Activated T-helper 17 cell treated with anti-CD3 and anti-CD28 coated beads, Interleukin-2, amount 50 U/mL, for 72 hours (primary cell): Measurements from ENCODE around the gene SURF2. TPM values are rescaled to one million over a fixed set of nuclear protein-coding genes. Genes with fewer than 3 reads are reported as not detected.

Experiments used
- ATAC-seq: fragments of 150-1000 bp; cut with Tn5 transposase; replicated peaks from 2 replicates; pipeline ENCODE4 v1.10.0; 2021; ENCODE audit warnings: mild to moderate bottlenecking, moderate library complexity
- H3K27ac Mint-ChIP-seq: one replicate; pipeline ENCODE4 v1.8.0; 2022; ENCODE audit warnings: mixed read lengths
- H3K27me3 Mint-ChIP-seq: one replicate; pipeline ENCODE4 v1.8.0; 2022; ENCODE audit warnings: mixed read lengths
- H3K36me3 Mint-ChIP-seq: one replicate; pipeline ENCODE4 v1.8.0; 2022; ENCODE audit warnings: low read depth, mild to moderate bottlenecking, mixed read lengths
- H3K4me1 Mint-ChIP-seq: one replicate; pipeline ENCODE4 v1.8.0; 2022; ENCODE audit warnings: mixed read lengths
- H3K4me3 Mint-ChIP-seq: one replicate; pipeline ENCODE4 v1.8.0; 2022; ENCODE audit warnings: mild to moderate bottlenecking, mixed read lengths
- H3K9me3 Mint-ChIP-seq: one replicate; pipeline ENCODE4 v1.8.0; 2022; ENCODE audit warnings: mixed read lengths
- total RNA-seq, 2 donors: library from RNA; stranded (reverse); gene quantifications; one replicate each; pipeline ENCODE4 v1.2.3, GENCODE V29; 2022

The SURF2 gene
- total RNA-seq, 2 donors from 2014 or later, result 7.0 to 17.3 TPM

DNA sequence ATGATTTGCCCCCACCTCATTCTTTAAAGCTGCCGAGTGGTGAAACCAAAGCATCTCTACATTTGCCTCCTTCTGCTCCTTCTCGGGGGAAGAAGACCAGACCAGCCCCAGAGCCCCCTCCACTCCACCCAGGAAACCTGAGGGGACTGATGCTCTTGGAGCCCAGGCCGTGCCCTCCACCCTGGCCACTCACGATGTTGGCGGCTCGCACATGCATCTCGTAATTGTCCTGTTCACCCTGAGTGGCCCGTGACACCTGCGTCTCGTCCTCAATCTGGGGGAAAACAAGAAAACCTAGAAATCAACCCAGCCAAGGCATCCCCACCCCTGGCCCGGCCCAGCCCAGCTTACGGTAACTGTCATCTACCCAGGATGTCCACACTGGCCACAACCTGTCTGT, 11.4 kb upstream of the SURF2 start:
- peaks cover 22% of the 10 kb centered on the region for H3K4me1 Mint-ChIP-seq
- no peaks in the 10 kb centered on the region for H3K27me3 Mint-ChIP-seq
- H3K36me3 Mint-ChIP-seq, result peaks cover 87% of the 10 kb centered on the region
- H3K4me3 Mint-ChIP-seq, result no peak overlapping the region
- H3K9me3 Mint-ChIP-seq, result no peaks in the 10 kb centered on the region
- no peak for ATAC-seq
- no peak overlapping the region for H3K27ac Mint-ChIP-seq

DNA sequence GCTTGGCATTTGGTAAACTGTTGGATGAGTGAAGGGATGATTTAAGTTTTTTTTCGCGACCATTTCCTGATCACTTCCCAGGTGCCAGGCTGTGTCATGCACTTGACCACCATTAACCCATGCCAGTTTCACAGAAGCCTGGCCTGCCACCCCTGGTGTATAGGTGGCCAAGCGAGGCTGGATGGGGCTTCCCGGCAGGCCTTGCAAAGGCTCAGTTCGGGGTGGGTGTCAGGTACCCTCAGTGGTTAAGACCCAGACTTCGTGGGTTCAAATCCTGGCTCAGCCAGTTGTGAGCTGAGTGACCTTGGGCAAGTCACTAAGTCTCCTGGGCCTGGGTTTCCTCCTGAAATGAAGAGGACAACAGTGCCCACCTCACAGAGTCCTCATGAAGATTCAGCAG, 10.8 kb upstream of the SURF2 start:
- ATAC-seq, result no peak
- no peak overlapping the region for H3K27ac Mint-ChIP-seq
- no peaks in the 10 kb centered on the region for H3K9me3 Mint-ChIP-seq
- H3K27me3 Mint-ChIP-seq, result no peaks in the 10 kb centered on the region
- H3K36me3 Mint-ChIP-seq, result peaks cover 88% of the 10 kb centered on the region
- H3K4me1 Mint-ChIP-seq, result peaks cover 24% of the 10 kb centered on the region
- H3K4me3 Mint-ChIP-seq, result no peak overlapping the region

GRCh38 chr9:133346021-133346785, 10.1 kb upstream of the SURF2 start:
- H3K27me3 Mint-ChIP-seq, result no peaks in the 10 kb centered on the region
- peaks cover 88% of the 10 kb centered on the region for H3K36me3 Mint-ChIP-seq
- peaks cover 24% of the 10 kb centered on the region for H3K4me1 Mint-ChIP-seq
- peak overlapping the region; percentile 93 for H3K4me3 Mint-ChIP-seq
- H3K9me3 Mint-ChIP-seq, result no peaks in the 10 kb centered on the region
- peak overlapping the region; percentile 89 for H3K27ac Mint-ChIP-seq
- ATAC-seq, result no peak

DNA sequence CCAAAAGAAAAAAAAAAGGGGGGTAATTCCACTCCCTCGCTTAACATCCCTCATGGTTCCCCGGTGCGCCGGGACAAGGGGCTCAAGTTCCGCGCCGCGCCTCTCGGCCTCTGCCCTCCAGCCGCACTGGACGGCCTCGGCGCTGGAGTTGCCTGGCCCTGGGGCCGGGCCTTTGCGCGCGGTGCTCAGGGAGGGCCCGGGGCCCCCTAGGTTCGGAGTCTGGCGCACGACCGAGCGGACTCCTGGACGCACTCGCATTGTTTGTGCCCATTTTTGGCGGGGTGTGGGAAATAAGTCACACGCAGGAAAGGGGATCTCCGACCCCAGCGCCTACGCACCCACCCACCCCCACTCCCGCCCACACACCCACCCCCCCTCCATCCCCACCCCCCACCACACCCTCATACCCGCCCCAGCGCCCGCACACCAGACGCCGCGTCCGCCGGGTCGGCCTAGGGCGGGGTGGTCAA, 8.8 kb upstream of the SURF2 start:
- H3K27ac Mint-ChIP-seq, result peak overlapping the region; percentile 99
- ATAC-seq, result peak; percentile 54
- no peaks in the 10 kb centered on the region for H3K27me3 Mint-ChIP-seq
- H3K9me3 Mint-ChIP-seq, result no peaks in the 10 kb centered on the region
- peaks cover 24% of the 10 kb centered on the region for H3K4me1 Mint-ChIP-seq
- H3K36me3 Mint-ChIP-seq, result peaks cover 88% of the 10 kb centered on the region
- peak overlapping the region; percentile 93 for H3K4me3 Mint-ChIP-seq

- H3K9me3 Mint-ChIP-seq, result no peaks in the 10 kb centered on the region
- H3K4me1 Mint-ChIP-seq, result peaks cover 27% of the 10 kb centered on the region
- no peaks in the 10 kb centered on the region for H3K27me3 Mint-ChIP-seq
- H3K4me3 Mint-ChIP-seq, result peak within 1 kb of the TSS; percentile 93
- peak; percentile 86 for ATAC-seq
- peaks cover 93% of the 10 kb centered on the region for H3K36me3 Mint-ChIP-seq
- peak within 1 kb of the TSS; percentile 99 for H3K27ac Mint-ChIP-seq
Observed at GRCh38 chr9:133347985-133348717, 8.2 kb upstream of the SURF2 start, which contains the start of the genes MED22 and RPL7A. MED22 (minus strand) TSS chr9:133348131; CDS start chr9:133346662, 1,469 bp downstream. RPL7A (plus strand) TSS chr9:133348218; CDS start chr9:133348244, 26 bp downstream.

DNA sequence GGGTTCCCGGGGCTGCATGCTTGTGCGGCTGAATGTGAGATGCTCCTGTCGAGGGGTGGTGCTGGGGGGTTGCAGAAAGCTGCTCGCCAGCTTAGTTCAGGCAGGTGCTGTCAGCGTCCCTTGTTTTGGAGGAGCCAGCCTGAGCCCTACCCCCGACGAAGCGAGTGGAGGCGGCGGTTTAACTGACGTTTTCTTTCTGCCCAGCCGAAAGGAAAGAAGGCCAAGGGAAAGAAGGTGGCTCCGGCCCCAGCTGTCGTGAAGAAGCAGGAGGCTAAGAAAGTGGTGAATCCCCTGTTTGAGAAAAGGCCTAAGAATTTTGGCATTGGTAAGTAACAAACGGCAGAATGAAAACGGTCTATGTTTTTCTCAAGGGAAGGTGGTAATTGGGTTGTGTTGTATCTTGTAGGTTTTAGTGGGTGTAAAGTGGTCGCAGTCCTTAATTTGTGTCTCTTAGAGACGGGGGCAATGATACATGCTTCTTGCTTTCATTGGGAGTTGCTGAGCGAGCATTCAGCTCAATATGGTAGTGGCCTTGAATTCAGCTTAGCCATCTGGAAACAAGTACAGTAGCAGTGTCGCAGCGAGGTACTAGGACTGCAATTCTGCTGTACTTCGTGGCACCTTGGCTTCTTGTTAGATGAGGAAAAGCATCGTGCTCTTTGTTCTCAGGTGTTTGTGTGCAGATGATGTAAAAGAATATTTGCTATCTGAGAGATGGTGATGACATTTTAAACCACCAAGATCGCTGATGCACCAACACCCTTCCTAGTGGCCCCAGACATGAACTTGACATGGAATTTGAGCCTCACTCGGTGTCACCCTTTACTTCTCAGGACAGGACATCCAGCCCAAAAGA, 7.4 kb upstream of the SURF2 start:
- ATAC-seq, result no peak
- Mint-ChIP-seq H3K9me3 (no peaks in the 10 kb centered on the region), H3K36me3 (peaks cover 92% of the 10 kb centered on the region), H3K27me3 (no peaks in the 10 kb centered on the region), H3K27ac (peak overlapping the region; percentile 99), H3K4me3 (peak overlapping the region; percentile 93), H3K4me1 (peaks cover 30% of the 10 kb centered on the region)

- H3K27ac Mint-ChIP-seq, result peak overlapping the region; percentile 99
- no peaks in the 10 kb centered on the region for H3K27me3 Mint-ChIP-seq
- peaks cover 80% of the 10 kb centered on the region for H3K36me3 Mint-ChIP-seq
- H3K9me3 Mint-ChIP-seq, result no peaks in the 10 kb centered on the region
- ATAC-seq, result peak; percentile 18
- peaks cover 30% of the 10 kb centered on the region for H3K4me1 Mint-ChIP-seq
- peak overlapping the region; percentile 93 for H3K4me3 Mint-ChIP-seq
Observed at GRCh38 chr9:133349965-133350616, 6.3 kb upstream of the SURF2 start.

DNA sequence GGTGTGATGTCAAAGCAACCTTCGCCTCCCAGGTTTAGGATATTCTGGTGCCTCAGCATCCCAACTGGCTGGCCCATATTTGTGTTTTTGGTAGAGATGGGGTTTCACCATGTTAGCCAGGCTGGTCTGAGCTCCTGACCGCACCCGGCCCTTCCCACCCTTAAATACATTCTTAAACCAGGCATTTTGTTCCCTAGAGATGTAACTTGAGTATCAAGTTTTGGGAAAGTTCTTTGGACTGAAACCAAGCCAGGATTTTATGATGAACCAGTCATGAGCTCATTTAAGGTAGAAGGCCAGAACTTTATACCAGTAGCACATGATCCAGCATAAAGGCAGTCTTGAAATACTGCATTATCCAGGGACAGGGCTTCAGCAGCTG, 4.8 kb upstream of the SURF2 start:
- H3K4me3 Mint-ChIP-seq, result no peak overlapping the region
- H3K36me3 Mint-ChIP-seq, result peaks cover 66% of the 10 kb centered on the region
- peaks cover 27% of the 10 kb centered on the region for H3K4me1 Mint-ChIP-seq

DNA sequence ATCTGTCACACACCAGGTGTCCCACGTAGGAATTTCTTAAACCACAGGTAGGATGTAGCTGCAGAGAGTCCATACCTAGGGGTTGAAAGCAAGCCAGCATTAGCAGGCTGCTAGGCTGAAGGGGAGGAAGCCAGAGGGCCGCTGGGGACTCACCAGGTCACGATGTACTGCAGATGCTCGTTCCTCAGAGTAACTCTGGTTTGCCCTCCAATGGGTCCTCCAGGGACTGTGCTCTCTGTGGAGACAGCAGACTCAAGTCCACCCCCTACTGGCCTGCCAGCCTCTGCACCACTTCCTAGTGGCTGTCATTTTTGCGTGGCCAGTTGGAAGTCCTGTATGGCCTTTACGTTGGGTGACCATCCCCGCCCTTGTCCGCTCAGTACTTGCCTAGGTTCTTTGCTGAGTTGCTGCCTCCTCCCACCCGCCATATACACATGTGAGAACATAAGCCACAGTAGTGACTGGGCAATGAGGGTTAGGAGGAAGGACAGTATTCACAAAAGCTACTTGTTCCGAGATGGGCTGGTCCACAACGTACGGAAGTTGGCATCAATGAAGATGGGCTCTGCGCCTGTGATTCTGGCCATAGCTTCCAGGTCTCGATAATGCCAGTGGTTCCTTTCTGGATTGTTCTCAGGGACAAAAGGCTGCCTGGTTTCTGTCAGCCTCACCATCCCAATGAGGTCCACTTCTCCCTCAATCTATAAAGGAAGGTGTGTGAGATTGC, 4.3 kb upstream of the SURF2 start:
- H3K27me3 Mint-ChIP-seq, result no peaks in the 10 kb centered on the region
- no peak overlapping the region for H3K4me3 Mint-ChIP-seq
- no peaks in the 10 kb centered on the region for H3K9me3 Mint-ChIP-seq
- no peak for ATAC-seq
- H3K27ac Mint-ChIP-seq, result no peak overlapping the region
- H3K36me3 Mint-ChIP-seq, result peaks cover 61% of the 10 kb centered on the region
- H3K4me1 Mint-ChIP-seq, result peaks cover 22% of the 10 kb centered on the region

More for the DNA sequence above, 4.8 kb upstream of the SURF2 start:
- no peaks in the 10 kb centered on the region for H3K27me3 Mint-ChIP-seq
- ATAC-seq, result no peak
- H3K9me3 Mint-ChIP-seq, result no peaks in the 10 kb centered on the region
- no peak overlapping the region for H3K27ac Mint-ChIP-seq

- ATAC-seq, result no peak
- no peaks in the 10 kb centered on the region for H3K27me3 Mint-ChIP-seq
- peak overlapping the region; percentile 72 for H3K27ac Mint-ChIP-seq
- peaks cover 23% of the 10 kb centered on the region for H3K4me1 Mint-ChIP-seq
- H3K9me3 Mint-ChIP-seq, result no peaks in the 10 kb centered on the region
- H3K4me3 Mint-ChIP-seq, result no peak overlapping the region
- H3K36me3 Mint-ChIP-seq, result peaks cover 60% of the 10 kb centered on the region
Observed at GRCh38 chr9:133352635-133353340, 3.6 kb upstream of the SURF2 start.

GRCh38 chr9:133353548-133353947, 2.8 kb upstream of the SURF2 start:
- no peak overlapping the region for H3K4me3 Mint-ChIP-seq
- H3K27ac Mint-ChIP-seq, result peak overlapping the region; percentile 72
- H3K9me3 Mint-ChIP-seq, result no peaks in the 10 kb centered on the region
- no peaks in the 10 kb centered on the region for H3K27me3 Mint-ChIP-seq
- no peak for ATAC-seq
- peaks cover 60% of the 10 kb centered on the region for H3K36me3 Mint-ChIP-seq
- peaks cover 31% of the 10 kb centered on the region for H3K4me1 Mint-ChIP-seq

DNA sequence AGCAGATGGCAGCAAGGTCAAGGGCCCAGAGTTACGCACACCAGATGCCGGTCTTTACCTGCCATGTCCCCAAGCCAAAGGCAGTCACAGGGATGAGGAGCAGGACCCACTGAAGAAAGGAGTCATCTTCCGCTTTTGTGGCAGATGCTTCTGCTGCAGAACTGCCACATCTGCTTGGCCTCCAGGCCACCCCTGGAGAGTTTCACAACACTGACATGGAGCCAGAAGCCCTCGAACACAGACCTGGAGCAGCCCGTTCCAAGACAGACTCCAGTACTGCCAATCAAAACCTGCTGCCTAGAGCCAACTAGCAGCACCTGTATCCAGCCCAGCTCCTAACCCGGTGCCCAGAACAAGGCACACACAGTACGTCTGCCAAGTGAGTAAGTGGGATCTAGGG, 1.6 kb upstream of the SURF2 start:
- no peak for ATAC-seq
- H3K4me1 Mint-ChIP-seq, result peaks cover 26% of the 10 kb centered on the region
- peak overlapping the region; percentile 77 for H3K4me3 Mint-ChIP-seq
- H3K27me3 Mint-ChIP-seq, result no peaks in the 10 kb centered on the region
- H3K36me3 Mint-ChIP-seq, result peaks cover 58% of the 10 kb centered on the region
- no peak overlapping the region for H3K27ac Mint-ChIP-seq
- H3K9me3 Mint-ChIP-seq, result no peaks in the 10 kb centered on the region

DNA sequence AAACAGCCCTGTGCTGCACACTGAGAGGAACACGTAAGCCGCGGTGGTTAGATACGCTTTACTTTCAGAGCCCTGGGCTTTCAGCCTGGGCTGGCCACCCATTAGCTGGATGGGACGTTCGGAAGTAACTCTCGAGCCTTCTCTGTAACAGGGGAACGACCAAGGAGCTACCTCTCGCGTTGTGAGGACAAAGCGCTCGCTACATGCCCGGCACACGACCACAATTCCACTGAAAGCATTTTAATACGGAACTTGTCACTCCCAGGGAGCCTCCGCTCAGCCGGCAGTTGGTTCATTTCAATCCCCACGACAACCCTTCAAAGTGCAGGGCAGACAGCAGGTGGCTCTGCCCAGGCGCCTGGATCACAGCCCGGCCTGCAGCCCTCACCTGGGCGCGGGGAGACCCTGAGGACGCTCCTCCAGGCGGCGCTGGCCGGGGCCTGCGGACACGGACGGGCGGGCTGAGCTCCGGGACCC, 431 bp upstream of the SURF2 start:
- ATAC-seq, result peak; percentile 42
- Mint-ChIP-seq H3K4me3 (peak overlapping the region; percentile 77), H3K36me3 (peaks cover 58% of the 10 kb centered on the region), H3K27me3 (no peaks in the 10 kb centered on the region), H3K9me3 (no peaks in the 10 kb centered on the region), H3K27ac (peak overlapping the region; percentile 77), H3K4me1 (peaks cover 28% of the 10 kb centered on the region)
